Esophagus mucosa (tissue), 1 donor: ENCODE data around the gene MTCH2. TPM values are rescaled to one million over a fixed set of nuclear protein-coding genes. Genes with fewer than 3 reads are reported as not detected.

ENCODE experiments used
- ATAC-seq: fragments of 200-7000 bp; cut with Tn5 transposase; one replicate; pipeline ENCODE4 v1.9.1; 2020
- total RNA-seq: library from RNA; stranded (reverse); gene quantifications from one replicate; pipeline ENCODE4 v1.2.4, GENCODE V29; 2023
- donor health status: DM: yes; HTN: yes; CAD: no.

Gene MTCH2
- total RNA-seq, 1 donor from 2014 or later, result 102 TPM

DNA sequence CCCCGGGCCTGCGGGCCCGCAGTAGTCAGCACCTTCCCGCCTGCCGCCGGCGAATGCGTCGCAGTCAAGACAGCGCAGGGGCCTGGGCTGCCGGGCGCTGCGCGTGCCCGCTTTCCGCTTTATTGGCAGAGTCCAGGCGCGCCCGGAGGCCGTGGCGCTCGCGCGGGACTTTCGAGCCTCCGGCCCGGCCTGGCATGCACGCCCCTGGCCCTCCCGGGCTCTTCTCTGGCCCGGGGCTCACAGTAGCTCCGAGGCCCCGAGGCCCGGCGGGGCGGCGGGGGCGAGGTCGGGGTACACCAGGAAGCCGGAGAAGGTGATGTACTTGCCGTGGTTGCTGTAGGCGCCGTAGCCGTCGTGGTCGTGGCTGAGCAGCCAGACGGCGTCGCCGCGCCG is 52.8 kb downstream of the MTCH2 start:
- ATAC-seq, result no peak

GRCh38 chr11:47589118-47589517 is 53.2 kb downstream of the MTCH2 start:
- ATAC-seq, result no peak

GRCh38 chr11:47587723-47588326 is 54.5 kb downstream of the MTCH2 start:
- peak; percentile 11 for ATAC-seq

DNA sequence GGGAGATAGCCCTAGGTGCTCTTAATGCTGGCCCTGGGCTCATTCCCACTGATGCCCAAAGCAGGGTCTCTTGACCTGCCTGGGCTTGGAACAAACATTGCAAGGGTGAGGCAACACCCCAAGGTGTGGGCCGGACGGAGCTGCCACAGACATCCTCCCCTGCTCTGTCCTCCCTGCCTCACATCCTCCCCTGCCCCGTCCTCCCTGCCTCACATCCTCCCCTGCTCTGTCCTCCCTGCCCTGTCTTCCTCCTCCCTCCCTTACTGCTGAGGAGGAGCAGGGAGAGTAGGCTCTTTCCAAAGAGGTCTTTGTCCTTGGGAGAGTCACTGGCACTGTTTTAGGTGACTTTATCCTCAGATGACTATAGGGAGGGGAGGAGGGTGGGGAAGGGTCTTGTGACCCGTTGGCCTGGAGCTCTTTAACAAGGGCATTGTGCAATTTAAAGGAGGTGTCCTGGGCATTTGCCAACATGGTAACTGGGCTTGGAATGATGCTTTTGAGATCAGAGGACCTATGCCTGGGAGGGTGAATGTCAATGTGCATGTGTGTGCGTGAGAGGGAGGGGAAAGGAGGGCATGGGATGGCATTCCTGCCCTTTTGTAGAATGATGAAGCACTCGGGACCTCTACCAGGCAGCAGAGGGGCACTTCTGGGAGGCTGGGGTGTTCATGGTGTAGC is 55.2 kb downstream of the MTCH2 start:
- ATAC-seq, result no peak

GRCh38 chr11:47586098-47586855 is 56.1 kb downstream of the MTCH2 start, which contains the start of gene FAM180B:
TSS of gene FAM180B (plus strand) at chr11:47586678. CDS start at chr11:47586769, 91 bp downstream.
- no peak for ATAC-seq

DNA sequence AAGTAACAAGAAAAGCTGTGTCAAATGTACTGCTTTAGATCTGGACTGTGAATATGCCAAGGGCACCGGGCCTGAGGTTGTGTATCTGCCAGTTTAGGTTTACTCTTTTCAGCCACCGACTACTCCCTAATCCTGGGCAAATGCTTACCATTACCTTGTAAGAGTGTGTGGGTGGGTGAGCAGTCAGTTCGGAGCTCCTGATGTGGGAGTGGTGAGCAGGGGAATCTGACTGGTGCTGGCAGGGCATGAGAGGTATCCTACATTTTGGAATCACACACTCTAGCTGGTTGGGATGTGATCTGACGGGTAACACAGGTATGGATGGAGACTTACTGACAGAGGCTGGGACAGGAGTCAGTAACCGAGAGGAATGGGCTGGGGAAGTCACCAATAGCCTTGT is 58.5 kb downstream of the MTCH2 start:
- no peak for ATAC-seq

DNA sequence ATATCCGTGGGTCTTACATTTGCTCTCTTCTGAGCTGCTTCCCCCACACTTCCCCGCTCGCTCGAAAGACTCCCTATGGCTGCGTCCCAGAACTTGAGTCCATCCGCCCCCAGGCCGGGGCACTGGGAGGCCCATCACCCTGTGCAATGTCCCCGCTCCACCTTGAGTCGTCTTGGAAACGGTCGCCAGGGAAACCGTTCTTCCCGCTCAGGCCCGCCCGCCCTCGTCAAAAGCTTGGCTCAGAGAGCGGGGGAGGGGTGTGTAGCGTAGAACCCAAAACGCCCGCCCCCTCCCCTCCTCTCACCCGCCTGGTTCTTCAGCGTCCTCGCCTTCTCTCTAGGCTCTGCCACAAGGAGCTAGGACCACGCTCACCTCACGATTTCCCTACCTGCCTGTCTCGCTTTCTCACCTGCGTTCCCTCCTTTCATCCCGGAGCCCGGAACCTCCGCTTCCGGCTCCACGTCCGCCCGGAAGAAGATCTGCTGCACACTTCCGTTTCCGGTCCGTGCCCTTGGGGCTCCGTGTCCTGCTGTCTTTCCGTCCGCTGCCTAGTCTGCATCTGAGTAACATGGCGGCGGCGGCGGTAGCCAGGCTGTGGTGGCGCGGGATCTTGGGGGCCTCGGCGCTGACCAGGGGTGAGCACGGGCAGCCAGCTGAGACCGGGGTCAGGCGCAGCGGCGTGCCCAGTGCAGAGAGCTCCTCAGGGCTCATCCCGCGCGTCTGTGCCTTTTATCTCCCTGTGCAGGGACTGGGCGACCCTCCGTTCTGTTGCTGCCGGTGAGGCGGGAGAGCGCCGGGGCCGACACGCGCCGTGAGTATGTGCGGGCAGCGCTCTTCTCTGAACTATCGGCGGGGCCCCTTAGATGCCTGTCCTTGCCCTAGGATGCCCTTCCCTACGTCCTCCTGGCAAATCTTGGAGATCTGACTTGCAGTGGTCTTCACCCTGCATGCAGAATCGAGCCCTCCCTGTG is 63.5 kb downstream of the MTCH2 start, which contains the start of the genes KBTBD4 and NDUFS3:
KBTBD4 (minus strand) TSS at position 447 of the 971 bp plus-strand sequence; CDS start at position 428, 19 bp downstream.
NDUFS3 (plus strand) TSS at position 551 of the 971 bp plus-strand sequence; CDS start at position 569, 18 bp downstream.
- ATAC-seq, result peak; percentile 96

GRCh38 chr11:47577460-47578041 is 64.8 kb downstream of the MTCH2 start:
- ATAC-seq, result no peak

DNA sequence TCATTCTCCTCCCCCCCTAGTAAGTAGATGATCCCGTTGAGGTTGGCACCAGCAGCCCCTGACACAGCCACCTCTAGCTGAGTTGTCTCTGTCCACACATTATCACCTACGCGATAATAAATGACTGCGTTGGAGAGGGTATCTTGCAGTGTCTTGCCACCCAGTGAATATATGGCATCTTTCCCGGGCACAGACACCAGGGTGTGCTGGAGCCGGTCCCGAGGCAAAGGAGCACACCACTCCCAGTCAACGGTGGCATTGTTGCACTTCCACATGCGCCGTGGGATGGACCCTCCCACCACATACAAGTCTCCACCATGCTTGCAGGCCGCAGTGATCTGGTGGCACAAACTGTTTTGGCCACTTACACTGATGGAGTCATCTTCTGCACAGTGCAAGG is 69.0 kb downstream of the MTCH2 start:
- no peak for ATAC-seq

DNA sequence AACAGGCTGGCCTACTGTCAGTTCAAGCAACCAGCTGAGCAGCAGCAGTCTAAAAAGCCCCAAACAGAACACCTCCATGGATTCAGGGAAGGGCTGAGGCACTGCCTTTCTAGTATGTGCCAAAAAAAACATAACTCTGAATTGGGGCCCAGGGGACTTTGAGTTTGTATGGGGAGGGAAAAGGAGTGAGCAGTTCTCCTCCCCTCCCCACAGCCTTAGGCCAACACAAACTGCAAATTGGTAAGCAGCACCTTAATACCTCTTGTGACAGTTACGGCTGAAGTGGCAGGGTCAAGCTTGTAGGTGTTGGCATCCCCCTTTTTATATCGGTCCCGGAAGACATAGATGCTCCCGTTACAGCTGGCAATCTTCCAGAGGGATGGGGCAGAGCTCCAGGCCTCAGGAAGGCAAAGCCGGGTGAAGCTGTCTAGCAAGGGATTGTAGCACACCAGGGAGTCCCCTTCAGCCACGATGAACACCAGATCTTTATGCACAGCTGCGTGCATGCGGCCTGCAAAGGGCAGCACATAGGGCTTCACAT is 69.6 kb downstream of the MTCH2 start:
- ATAC-seq, result no peak

DNA sequence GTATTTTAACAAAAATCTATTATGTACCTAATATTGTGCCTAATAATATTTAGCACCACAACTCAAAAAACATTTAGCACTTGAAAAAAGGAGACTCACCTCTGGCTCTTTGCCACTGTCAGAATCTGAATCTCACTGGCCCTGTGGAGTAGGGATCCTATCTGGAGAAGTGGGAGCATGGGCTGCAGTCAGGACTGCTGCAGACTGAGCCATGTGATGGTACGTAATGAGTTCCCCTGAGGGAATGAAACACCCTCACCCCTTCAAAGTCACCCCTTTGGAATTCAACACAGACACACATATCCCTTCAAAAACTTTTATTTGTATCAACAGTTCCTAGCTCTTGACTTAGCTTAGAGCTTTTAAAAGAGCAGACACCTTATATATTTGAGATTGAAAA is 70.5 kb downstream of the MTCH2 start:
- no peak for ATAC-seq

GRCh38 chr11:47571357-47571729 is 71.0 kb downstream of the MTCH2 start:
- peak; percentile 50 for ATAC-seq

DNA sequence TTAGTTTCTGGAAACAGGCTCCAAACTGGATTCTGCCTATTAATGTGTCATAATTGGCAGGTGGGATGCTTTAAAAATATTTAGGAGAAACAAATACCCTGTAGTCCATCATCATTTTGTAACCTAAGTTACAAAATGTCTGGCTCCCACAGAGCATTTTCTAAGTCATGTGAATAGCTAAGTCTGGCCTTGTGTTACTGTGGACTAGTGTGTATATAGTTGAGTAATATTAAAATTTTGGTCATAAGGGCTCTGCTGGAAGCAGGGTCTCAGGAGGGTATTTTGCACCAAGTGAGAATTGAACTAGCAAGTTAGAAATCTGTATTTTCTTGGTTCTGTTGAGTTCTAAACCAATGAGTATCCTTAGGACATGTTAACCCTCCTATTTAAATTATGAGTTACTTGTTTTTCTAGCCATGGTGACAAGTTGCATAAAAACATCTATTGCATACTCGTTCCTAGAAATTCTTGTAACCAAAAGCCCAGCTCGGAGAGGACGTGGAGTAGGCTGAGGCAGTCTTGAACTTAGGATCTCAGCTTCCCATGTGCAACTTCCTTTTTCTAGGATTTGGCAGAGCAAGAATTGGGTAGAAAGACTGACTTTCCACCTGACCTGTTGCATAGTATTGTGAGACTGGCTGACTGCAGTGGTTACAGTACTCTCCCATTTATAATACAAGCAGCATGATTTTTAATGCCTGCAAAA is 71.6 kb downstream of the MTCH2 start:
- no peak for ATAC-seq

GRCh38 chr11:47569646-47570045 is 72.7 kb downstream of the MTCH2 start:
- no peak for ATAC-seq

Other genes with a start within 250 kb of the MTCH2 start
- 6.4 TPM for gene SLC39A13, start 234.0 kb downstream of the MTCH2 start, total RNA-seq
- gene PSMC3, start 216.1 kb downstream of the MTCH2 start, total RNA-seq, result 88.2 TPM
- gene RAPSN, start 193.4 kb downstream of the MTCH2 start, total RNA-seq, result 0.44 TPM
- gene CELF1, start 89.4 kb downstream of the MTCH2 start, total RNA-seq, result 63.7 TPM
- gene PTPMT1, start 77.0 kb downstream of the MTCH2 start, total RNA-seq, result 29.6 TPM
- gene KBTBD4, start 63.6 kb downstream of the MTCH2 start, total RNA-seq, result 8.0 TPM
- 103 TPM for gene NDUFS3, start 63.5 kb downstream of the MTCH2 start, total RNA-seq
- gene FAM180B, start 55.9 kb downstream of the MTCH2 start, total RNA-seq, result not detected
- not detected for gene C1QTNF4, start 48.1 kb downstream of the MTCH2 start, total RNA-seq
- 1.1 TPM for gene AGBL2, start 72.8 kb upstream of the MTCH2 start, total RNA-seq
- gene FNBP4, start 124.8 kb upstream of the MTCH2 start, total RNA-seq, result 49.4 TPM
- gene NUP160, start 205.8 kb upstream of the MTCH2 start, total RNA-seq, result 21.4 TPM